Activated naive CD4-positive, alpha-beta T cell treated with Interleukin-2 at 50 U/mL for 16 hours (primary cell): ENCODE data around the gene TMEM273.

Experiments used
- DNase-seq: peaks from one replicate; pipeline ENCODE4 v3.0.0-alpha.2; 2020

Gene TMEM273

DNA sequence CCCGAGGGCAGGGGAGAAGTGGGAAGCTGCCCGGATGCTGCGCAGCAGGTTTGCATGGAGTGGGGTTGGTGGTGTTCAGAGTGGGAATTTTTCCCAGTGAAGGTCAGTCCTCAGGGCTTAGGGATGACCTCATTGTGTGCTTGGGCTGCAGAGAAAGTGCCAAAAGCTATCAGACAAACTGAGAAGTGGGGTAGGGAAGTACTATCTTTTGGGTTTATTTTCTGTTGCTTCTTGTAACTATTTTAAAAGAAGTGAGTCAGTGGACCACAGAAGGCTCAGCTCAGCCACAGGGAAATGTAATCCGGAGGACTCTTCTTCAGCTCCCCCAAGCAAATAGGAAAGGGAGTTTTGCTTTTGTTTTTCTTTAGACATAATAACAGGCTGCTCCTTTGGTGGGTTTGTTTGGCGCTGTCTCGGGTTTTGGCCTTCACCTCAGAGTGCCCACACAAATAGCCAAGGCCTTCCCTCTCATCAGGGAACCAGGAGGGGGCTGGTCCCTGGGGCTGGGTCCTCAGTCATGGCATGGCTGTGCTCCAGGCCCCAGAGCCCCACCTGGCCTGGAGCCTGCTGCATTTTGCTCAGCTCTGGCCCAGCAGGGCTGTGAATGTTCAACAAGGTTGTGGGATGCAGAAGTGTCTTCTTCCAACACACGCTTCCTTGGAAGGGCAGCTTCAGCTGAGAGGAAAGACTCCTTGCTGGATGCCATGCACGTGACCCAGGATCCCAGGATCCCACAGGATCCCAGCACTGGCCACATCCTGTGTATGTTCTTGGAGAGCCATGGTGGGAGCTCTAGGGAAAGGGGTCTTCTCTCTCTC is 49.0 kb downstream of the TMEM273 start:
- DNase-seq, result no peak

DNA sequence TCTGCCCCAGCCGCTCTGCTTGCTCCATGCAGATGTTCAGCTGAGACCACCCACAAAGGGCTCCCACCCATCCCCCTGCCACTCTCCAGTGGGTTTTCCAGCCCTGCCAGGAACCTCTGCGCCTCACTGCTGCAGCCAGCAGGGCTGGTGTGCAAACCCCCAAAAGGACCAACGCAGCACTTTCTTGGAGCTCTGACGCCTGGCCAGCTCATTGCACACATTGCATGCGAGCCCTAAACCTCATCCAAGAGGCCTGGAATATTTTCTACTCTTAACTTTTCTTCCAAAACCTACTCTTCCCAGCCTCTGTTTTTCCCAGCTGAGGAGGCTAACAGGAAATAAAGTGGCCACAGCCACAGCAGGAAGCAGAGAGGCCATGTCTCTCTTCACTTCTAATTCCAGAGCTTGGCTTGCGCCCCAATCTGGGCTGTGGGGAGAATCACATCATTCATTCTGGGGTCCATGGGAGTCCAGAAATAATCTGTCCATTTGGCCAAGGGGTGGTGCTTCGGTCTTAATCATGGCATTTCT is 49.8 kb downstream of the TMEM273 start:
- DNase-seq, result no peak

DNA sequence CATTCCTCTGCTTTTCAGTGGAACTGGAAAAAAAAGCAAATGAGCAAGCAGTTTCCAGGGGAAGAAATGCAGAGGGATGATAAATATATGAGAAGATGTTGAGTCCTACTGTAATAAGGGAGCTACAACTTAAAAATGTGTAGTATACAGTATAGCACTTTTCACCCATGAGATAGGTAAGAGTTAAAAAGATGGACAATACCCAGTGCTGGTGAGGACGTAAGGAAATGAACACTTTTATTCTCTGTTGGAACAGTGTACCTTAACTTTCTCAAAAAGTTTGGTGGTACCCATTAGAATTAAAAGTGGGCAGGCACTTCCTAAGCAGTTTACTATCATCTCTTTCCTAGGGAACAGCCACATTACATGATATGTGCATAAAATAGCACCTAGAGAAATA is 51.7 kb downstream of the TMEM273 start:
- no peak for DNase-seq

DNA sequence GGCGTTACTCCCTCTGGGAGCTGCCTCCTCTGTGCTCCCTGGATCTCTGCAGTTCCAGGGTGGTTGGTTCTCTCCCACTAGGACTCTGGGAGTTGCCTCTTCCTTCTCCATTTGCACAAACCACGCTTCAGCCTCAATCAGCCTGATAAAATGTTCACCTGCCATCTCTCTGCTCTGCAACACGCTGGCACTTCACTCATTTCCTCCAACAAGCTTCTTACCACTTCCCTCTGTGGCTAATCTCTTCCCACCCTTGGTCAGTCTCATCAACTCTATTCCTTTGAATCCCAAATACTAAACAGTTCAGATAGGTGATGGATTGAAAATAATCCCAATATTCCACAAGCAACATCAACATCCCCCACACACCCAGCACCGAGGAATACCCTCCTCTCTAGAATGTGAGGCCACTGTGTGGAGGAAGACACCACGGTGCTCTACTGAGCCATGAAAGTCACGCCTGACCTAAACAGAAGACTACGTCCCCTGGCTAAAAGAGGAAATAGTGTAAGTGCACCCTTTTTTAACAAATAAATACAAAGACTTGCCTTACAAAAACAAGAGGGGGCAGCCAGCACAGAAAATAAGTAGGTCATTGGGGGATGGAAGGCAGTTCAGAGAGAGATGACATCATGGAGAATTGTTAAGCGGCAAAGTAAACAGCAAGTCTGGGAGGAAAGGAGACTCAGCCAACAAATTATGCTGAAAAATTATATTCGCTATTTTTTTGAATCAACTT is 52.4 kb downstream of the TMEM273 start:
- DNase-seq, result no peak

GRCh38 chr10:49134327-49134726 is 53.9 kb downstream of the TMEM273 start:
- no peak for DNase-seq

- no peak for DNase-seq
Measured at GRCh38 chr10:49133706-49134248, 54.4 kb downstream of the TMEM273 start, which contains the start of gene FAM170B. Gene FAM170B, minus strand, starts transcription at chr10:49134021. Its CDS starts 103 bp downstream, at chr10:49133918.

DNA sequence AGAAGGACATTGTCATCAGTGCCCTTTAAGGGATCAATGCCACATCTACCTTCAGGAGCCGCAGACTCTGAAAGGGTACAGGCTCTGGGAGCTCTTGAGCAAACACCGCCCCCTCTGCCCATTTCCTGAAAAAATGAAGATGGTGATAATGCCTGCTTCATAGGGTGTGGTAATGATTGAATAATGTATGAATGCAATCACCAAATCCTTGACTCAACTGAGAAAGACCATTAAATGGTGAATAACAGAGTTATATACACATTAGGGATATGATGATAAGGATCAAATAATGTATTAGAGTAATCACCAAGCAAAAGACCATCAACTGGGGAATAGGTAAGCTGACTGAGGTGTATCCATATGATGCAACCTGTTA is 55.8 kb downstream of the TMEM273 start:
- no peak for DNase-seq

GRCh38 chr10:49131507-49132361 is 56.5 kb downstream of the TMEM273 start:
- no peak for DNase-seq

DNA sequence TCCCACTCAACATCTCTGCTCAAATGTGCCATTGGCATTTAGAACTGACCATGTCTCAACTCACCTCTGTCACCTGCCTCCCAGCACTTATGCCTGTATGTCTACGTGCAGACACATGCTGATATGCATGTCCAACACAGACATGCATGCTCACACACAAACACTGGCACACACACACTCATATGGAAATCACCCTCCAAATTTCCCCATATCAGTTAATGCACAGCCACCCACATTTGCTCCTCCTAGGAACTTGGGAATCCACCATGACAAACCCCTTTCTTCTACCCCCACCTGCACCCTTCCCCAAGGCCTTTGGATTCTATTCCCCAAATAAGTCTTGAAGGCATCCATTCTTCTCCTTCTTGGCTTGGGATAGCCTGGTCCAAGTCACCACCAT is 58.8 kb downstream of the TMEM273 start:
- no peak for DNase-seq

DNA sequence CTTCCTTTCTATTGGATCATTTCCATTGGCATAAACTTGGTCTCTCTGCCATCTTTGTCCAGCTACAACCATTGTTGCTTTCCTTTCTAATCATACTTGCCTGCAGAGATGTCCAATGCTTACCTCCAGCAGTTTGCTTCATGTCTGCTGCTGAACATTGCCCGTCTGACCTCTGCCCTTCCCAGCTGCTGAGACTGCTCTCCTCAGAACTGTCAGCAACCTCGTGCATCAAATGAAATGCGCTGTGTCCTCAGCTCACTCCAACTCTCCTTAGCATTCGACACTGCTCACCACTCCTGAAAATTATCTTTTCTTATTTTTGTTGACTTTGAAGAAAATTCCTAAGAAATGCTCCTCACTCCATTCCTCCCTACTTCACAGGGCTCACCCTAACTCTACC is 59.3 kb downstream of the TMEM273 start:
- no peak for DNase-seq

- DNase-seq, result no peak
Measured at GRCh38 chr10:49123981-49124950, 63.9 kb downstream of the TMEM273 start.

DNA sequence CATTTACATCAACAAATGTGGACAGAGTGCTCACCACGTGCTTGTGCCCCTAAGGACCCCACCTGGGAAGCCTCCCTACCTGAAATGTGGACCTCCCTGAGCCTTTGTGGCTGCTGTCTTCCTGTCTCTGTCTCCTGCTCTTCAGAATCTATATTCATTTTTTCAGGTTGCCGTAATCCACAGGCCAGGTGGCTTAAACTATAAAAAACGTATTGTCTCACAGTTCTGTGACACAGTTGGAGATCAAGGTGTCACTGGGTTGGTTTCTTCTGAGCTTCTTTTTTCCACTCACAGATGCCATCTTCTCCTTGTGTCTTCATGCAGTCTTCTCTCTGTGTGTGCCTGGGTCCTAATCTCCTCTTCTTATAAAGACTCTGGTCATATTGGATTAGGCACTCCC is 67.3 kb downstream of the TMEM273 start:
- no peak for DNase-seq

DNA sequence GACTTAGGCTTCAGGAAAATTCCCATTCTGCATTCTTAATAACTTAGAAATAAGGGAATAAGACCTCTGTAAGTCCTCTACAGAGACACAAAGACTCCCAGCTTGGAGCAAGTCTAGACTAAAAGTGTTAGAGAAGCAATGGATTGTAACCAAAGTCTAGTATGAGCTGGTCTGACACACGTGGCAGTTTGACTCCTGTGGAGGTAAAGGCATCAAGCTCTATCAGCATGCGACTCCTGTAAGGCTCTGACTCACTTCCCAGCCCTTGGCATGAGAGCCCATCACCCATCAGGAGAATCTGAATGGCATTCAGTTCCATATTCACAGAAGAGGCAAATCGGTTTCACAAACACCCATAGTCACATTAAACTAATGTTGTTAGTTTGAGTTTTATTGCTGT is 68.4 kb downstream of the TMEM273 start:
- no peak for DNase-seq

DNA sequence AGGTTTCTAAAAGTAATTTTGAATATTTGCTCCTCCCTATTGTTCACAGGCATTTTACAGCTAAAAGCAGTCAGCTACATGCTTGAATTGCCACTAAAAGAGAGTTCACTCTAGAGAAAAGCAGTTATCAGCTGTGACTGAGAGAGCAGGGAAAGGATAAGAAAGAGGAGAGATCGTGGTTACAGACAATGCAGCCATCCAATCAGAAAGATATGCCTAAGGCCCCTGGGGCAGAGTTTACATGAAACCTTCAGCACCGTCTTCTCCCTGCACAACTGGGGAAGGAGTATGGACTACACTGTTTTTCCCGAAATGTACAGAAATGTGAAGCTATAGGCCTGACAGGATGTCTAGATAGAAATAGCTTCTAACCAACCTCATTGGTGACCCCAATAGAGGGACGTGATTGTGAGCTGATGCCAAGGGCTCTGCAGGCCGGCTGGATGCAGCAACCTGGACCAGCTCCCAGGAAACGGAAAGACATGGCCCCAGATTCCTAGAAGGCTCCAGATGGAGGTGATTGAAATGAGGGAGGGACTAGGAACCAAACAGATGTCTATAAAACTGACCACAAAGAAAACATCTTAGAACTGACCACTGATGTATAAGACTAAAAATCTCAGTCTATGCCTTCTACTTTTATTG is 69.6 kb downstream of the TMEM273 start:
- DNase-seq, result no peak

DNA sequence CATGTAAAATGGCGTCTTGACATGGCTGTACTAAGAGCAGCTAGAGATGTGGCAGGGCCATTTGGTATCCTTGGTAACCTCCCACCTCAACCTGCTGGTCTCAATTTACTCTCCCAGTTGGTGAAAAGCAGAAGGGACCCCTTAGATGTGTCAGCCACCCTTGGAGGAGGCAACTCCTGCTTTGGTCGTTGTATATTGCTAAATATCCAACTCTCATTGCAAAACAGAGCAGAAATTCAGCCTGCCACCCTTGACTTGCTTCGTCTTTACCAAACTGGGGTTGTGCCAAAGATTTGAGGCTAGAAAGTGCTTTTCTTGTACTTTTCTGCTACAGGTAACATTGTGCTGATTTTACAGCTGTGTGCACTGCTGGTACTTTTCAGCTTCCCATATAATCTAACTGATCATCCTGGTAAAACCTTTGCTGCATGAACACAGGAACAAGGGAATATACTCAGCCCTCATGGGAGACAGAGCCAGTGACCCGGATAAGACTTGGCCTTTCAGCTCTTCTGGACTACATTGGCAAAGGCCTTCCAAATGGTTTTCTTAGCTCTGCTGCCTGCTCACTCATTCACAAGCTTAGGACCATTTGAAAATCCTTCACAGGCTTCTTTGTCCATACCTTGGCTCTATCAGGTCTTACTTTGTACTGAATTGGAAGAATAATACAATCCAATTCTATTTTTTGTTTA is 70.7 kb downstream of the TMEM273 start:
- DNase-seq, result no peak

DNA sequence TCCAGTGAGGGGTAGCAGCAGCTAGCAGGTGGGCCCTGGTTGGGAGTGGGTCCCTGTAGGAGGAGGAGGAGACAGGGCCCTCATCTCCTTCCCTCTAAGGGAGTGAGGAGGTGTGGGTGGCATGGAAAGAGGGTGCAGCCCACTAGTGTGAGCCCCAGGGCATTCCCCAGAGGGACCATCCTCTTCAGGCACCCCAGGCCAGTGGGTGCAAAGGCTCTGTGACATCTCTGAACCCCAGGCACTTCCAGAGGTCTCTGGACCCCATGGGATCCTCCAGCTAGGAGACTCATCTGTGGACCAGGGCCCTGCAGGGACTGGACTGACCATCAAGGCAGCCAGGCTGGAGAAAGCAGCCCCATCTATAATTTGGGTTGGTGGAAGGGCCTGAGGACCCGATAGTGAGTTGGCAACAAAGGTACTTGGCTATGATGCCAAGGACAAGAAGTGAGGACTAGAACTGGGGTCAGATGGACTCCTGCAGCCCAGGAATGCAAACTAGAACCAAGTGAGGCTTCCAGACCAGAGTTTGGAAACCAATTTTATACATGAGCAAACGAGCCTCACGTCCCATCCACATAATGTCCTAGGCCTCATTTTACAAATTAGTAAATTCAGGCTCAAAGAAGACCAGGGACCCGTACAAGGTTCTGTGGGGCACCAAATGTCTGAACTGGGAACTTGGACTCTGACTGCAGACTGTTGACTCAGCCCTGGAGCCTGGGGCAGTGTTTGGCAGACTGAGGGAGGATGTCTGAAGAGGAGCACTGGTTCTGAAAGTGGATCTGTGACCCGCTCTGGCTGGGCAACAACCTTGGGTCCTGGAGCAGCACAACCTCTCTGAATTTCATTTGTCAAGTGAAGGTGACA is 71.4 kb downstream of the TMEM273 start:
- DNase-seq, result no peak

GRCh38 chr10:49115796-49116508 is 72.2 kb downstream of the TMEM273 start:
- DNase-seq, result no peak

- no peak for DNase-seq
Measured at GRCh38 chr10:49115015-49115795, 73.0 kb downstream of the TMEM273 start, which contains the start of gene VSTM4. Gene VSTM4, minus strand, starts transcription at chr10:49115522. Its CDS starts 37 bp downstream, at chr10:49115485.
